Glomerular visceral epithelial cell (primary cell): ENCODE results near the gene MRPS11.

ENCODE experiments used
- DNase-seq: peaks from one replicate; pipeline ENCODE4 v3.0.0-alpha.2; 2016; ENCODE audit errors: extremely low spot score

MRPS11 gene

GRCh38 chr15:88467073-88467934 lies at the start of gene MRPS11, which contains the start of gene MRPL46:
TSS of gene MRPS11 (plus strand) at chr15:88467708. CDS start at chr15:88467718, 10 bp downstream.
TSS of gene MRPL46 (minus strand) at chr15:88467388. CDS start at chr15:88467377, 11 bp downstream.
- peak; percentile 88 for DNase-seq

GRCh38 chr15:88419830-88420229 lies 47.7 kb upstream of the MRPS11 start:
- peak; percentile 42 for DNase-seq

GRCh38 chr15:88423331-88423730 lies 44.2 kb upstream of the MRPS11 start:
- DNase-seq = no peak

- no peak for DNase-seq
Observed at GRCh38 chr15:88426304-88426703, 41.2 kb upstream of the MRPS11 start.

DNA sequence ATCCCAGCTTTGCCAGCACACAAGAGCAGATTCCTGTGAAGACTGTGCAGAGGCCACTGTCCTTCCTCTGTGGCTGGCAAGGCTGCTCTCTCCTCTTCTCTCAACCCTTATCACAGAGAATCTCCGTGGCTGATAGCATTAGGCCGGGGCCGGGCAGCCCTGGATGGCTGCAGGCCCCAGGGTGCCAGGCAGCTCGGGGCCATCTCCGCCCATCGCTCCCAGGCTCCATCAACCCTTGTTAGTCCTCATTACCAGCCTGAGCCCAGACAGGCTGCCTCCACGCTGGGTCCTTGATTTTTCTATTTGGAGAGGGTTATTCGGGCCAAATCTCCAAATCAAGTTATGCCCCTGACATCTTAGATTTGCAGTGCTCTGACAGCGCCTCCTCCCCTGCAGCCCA lies 39.5 kb upstream of the MRPS11 start:
- no peak for DNase-seq

GRCh38 chr15:88428805-88429605 lies 38.5 kb upstream of the MRPS11 start:
- DNase-seq = no peak

GRCh38 chr15:88430051-88430450 lies 37.5 kb upstream of the MRPS11 start:
- DNase-seq = no peak

GRCh38 chr15:88431441-88431840 lies 36.1 kb upstream of the MRPS11 start:
- no peak for DNase-seq

DNA sequence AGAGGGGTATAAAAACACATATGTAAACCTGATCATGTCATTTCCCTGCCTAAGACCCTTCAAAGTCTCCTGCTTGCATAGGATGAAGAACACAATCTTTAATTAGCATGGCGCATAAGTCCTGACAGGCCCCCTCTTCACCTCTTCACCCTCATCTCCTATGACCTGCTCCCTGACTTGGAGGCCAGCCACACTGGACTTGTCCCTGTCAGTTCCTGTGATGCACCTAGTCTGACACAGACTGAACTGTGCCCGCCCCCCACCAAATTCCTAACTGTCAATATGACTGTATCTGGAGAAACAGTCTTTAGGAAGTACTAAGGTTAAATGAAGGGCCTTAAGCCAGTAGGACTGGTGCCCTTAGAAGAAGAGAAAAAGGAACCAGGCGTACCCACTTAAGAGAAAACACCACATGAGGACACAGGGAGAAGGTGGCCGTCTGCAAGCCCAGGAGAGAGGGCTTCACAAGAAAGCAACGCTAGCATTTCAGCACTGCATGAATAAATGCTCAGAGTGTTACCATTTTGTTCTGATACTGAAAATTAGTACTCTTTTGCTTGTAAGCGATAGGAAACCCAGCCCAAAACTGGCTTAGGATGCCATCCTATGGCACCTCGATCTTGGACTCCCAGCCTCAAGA lies 34.3 kb upstream of the MRPS11 start:
- no peak for DNase-seq

- DNase-seq = peak; percentile 79
Observed at GRCh38 chr15:88434106-88434505, 33.4 kb upstream of the MRPS11 start.

DNA sequence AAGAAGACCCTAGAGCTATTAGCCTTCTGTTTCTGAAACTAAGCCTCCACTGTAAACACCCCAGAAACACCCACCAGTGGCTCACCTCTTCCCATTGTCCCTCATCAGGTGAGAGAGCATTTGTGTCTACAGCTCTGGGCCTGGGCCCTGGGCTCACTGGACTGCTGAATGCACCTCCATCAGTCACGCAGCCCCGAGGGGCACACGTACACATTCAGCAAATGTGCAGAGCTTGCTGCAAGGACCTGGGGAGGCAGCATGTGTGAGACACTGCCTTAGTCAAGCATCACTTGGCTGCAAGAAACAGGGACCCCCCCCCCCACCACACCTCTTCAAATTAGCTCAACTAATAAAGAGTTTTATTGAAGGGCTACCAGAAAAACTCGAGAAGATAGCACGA lies 29.3 kb upstream of the MRPS11 start:
- no peak for DNase-seq

GRCh38 chr15:88440021-88440420 lies 27.5 kb upstream of the MRPS11 start:
- DNase-seq = peak; percentile 81

GRCh38 chr15:88441076-88441730 lies 26.3 kb upstream of the MRPS11 start:
- no peak for DNase-seq

GRCh38 chr15:88447206-88447605 lies 20.3 kb upstream of the MRPS11 start:
- peak; percentile 55 for DNase-seq

GRCh38 chr15:88447741-88448140 lies 19.8 kb upstream of the MRPS11 start:
- DNase-seq = no peak

DNA sequence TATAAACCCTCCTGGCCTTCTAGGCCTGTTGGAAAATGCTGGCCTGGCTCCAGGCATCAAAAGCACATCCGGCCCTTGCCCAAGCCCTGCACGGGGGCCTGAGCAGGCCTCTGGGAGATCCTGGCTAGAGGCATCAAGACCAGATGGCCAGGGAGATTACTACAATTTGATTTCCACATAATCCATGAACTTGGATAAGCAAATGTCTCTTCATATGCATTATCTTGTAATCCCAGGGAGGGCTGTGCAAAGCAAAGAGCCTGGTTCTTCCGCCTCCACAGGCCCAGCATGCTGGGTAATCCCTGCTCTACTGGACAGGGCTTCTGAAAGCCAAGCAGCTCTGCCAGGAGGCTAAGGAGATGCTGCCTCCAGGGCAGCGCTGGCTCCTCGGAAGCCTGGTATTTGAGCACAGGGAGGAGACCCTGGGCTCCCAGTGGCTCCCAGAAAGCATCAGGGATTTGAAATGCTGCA lies 18.5 kb upstream of the MRPS11 start:
- no peak for DNase-seq

DNA sequence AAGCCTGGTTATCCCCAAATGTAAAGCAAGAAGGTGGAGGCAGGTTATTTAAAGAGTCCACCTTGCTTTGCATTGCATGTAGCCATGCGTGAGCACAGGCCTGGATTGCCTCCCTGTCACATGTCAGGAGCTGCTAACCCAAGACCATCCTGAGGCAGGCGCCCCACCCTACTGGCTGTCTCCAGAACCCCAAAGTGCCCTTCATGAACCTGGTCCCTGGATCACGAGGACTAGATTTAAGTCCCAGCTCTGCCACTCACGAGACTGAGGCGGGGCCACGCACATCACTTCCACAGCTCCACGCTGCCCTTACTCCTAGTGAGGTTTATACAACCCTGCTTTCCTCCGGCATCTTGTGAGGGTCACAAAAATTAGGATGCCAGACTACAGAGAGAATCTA lies 17.9 kb upstream of the MRPS11 start:
- no peak for DNase-seq

GRCh38 chr15:88450125-88450798 lies 17.2 kb upstream of the MRPS11 start:
- DNase-seq = peak; percentile 81

- no peak for DNase-seq
Observed at GRCh38 chr15:88453651-88454050, 13.9 kb upstream of the MRPS11 start.

GRCh38 chr15:88454236-88454635 lies 13.3 kb upstream of the MRPS11 start:
- DNase-seq = peak; percentile 9
